Esophagus muscularis mucosa (tissue), 4 donors: ENCODE data around the gene ACAN.

ENCODE experiments used
- EP300 ChIP-seq: sonication (generic); formaldehyde crosslinking; IDR thresholded peaks from one replicate; pipeline ENCODE4 v1.6.1; 2017; ENCODE audit warnings: antibody characterized with exemption
- POLR2A ChIP-seq: fragments of 450-650 bp; IDR thresholded peaks from one replicate; pipeline ENCODE4 v1.6.1; 2017; ENCODE audit warnings: antibody characterized with exemption, moderate library complexity, mild to moderate bottlenecking, low read depth
- TF ChIP-seq, protein P1 (sequence below), 3 experiments: fragments of 200-600 bp in 2 of 3; fragments of 450-650 bp in 1 of 3; sonication (generic) in 2 of 3; IDR thresholded peaks; one replicate each; pipeline ENCODE4 v1.5.1; 2017 to 2019; ENCODE audit warnings: antibody characterized with exemption in 3 of 3, mild to moderate bottlenecking in 2 of 3, moderate library complexity in 1 of 3

DNA sequence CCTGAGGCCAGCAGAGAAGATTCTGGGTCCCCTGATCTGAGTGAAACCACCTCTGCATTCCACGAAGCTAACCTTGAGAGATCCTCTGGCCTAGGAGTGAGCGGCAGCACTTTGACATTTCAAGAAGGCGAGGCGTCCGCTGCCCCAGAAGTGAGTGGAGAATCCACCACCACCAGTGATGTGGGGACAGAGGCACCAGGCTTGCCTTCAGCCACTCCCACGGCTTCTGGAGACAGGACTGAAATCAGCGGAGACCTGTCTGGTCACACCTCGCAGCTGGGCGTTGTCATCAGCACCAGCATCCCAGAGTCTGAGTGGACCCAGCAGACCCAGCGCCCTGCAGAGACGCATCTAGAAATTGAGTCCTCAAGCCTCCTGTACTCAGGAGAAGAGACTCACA is 55.7 kb downstream of the ACAN start:
- TF ChIP-seq EP300 (no peak), POLR2A (no peak)
- TF ChIP-seq, protein P1, sequence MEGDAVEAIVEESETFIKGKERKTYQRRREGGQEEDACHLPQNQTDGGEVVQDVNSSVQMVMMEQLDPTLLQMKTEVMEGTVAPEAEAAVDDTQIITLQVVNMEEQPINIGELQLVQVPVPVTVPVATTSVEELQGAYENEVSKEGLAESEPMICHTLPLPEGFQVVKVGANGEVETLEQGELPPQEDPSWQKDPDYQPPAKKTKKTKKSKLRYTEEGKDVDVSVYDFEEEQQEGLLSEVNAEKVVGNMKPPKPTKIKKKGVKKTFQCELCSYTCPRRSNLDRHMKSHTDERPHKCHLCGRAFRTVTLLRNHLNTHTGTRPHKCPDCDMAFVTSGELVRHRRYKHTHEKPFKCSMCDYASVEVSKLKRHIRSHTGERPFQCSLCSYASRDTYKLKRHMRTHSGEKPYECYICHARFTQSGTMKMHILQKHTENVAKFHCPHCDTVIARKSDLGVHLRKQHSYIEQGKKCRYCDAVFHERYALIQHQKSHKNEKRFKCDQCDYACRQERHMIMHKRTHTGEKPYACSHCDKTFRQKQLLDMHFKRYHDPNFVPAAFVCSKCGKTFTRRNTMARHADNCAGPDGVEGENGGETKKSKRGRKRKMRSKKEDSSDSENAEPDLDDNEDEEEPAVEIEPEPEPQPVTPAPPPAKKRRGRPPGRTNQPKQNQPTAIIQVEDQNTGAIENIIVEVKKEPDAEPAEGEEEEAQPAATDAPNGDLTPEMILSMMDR (IDR thresholded peaks at IDR 0.05): no peak
